Muscle layer of duodenum (tissue), 2 donors: ENCODE measurements around the gene PDCD11.
"Not testable (repeated sequence)": the region's sequence is repeated elsewhere in the genome, so short reads cannot be mapped to it uniquely, and the experiment has no call there.

Experiments
- H3K27ac ChIP-seq: one replicate; pipeline ENCODE4 v1.7.0; 2013; ENCODE audit warnings: mild to moderate bottlenecking, low read length
- H3K27me3 ChIP-seq: one replicate; pipeline ENCODE4 v1.7.0; 2013; ENCODE audit warnings: low read depth, mild to moderate bottlenecking, control low read depth, low read length
- H3K36me3 ChIP-seq, 2 donors: one replicate each; pipeline ENCODE4 v1.7.0; 2013; ENCODE audit warnings: low read length in 2 of 2, control low read depth in 1 of 2, mild to moderate bottlenecking in 1 of 2; ENCODE audit not compliant: insufficient read depth in 2 of 2, control insufficient read depth in 1 of 2
- H3K4me1 ChIP-seq, 2 donors: one replicate each; pipeline ENCODE4 v1.7.0; 2013; ENCODE audit warnings: low read length in 2 of 2, mild to moderate bottlenecking in 2 of 2, control low read depth in 1 of 2, moderate library complexity in 1 of 2; ENCODE audit not compliant: insufficient read depth in 2 of 2, control insufficient read depth in 1 of 2
- H3K4me3 ChIP-seq, 2 donors: one replicate each; pipeline ENCODE4 v1.7.0; 2013; ENCODE audit warnings: low read length in 2 of 2, low read depth in 1 of 2, mild to moderate bottlenecking in 1 of 2
- H3K9me3 ChIP-seq, 2 donors: one replicate each; pipeline ENCODE4 v1.7.0; 2013; ENCODE audit warnings: low read length in 2 of 2, control low read depth in 1 of 2, mild to moderate bottlenecking in 1 of 2; ENCODE audit not compliant: control insufficient read depth in 1 of 2
- donor health status: healthy.

The PDCD11 gene

GRCh38 chr10:103417148-103417469 is 20.7 kb downstream of the PDCD11 start:
- not testable (repeated sequence) for H3K27ac ChIP-seq, H3K4me1 ChIP-seq, H3K4me3 ChIP-seq, H3K9me3 ChIP-seq, H3K27me3 ChIP-seq
- H3K36me3 ChIP-seq, result peaks cover 80 to 90% of the 10 kb centered on the region in 2 donors

- Histone ChIP-seq H3K27ac (no peak overlapping the region), H3K36me3 (peaks cover 83 to 91% of the 10 kb centered on the region in 2 donors), H3K4me1 (no peaks in the 10 kb centered on the region), H3K27me3 (no peaks in the 10 kb centered on the region), H3K9me3 (no peaks in the 10 kb centered on the region), H3K4me3 (no peak overlapping the region)
Observed at GRCh38 chr10:103417601-103418000, 21.2 kb downstream of the PDCD11 start.

DNA sequence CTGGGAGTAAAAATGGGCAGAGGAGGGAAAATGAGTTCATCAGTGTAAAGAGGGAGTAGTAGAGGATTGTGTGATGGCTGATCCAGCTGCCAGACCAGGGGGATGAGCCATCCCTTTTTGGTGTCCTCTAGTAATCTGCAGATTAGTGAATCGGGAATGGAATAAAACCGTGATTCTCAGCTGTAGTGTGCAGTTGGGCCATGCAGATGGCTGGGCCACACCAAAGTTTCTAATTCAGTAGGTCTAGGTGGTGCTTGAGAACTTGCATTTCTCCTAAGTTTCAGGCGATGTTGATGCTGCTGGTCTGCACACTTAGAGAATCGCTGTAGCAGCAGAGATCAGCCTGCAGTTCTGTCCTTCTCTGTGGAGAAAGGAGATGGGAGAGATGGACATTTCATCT is 22.7 kb downstream of the PDCD11 start:
- Histone ChIP-seq H3K27me3 (no peaks in the 10 kb centered on the region), H3K36me3 (peaks cover 84 to 91% of the 10 kb centered on the region in 2 donors), H3K4me3 (no peak overlapping the region), H3K4me1 (no peaks in the 10 kb centered on the region), H3K9me3 (no peaks in the 10 kb centered on the region), H3K27ac (no peak overlapping the region)

DNA sequence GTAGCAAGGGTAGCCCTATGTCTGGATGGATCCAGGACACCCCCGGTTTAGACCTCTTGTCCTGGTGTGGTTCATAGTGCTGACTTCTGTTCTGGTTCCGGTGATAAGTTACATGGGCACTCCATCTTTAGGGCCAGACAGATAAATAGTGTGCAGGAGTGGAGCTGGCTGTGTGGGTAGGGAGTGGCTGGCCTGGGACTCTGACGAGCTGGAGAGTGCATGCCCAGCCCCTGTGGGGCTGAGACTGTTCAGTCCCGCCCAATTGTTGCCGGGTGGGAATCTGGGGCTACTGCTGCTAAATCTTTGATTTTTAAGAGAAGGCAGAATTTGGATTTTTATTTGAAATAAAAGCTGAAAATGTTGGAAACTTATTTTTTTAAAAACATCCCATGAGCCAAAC is 27.3 kb downstream of the PDCD11 start:
- H3K27ac ChIP-seq, result no peak overlapping the region
- H3K36me3 ChIP-seq, result peaks cover 58 to 73% of the 10 kb centered on the region in 2 donors
- H3K4me3 ChIP-seq, result no peak overlapping the region
- H3K4me1 ChIP-seq, result no peaks in the 10 kb centered on the region
- no peaks in the 10 kb centered on the region for H3K27me3 ChIP-seq
- no peaks in the 10 kb centered on the region for H3K9me3 ChIP-seq

GRCh38 chr10:103427866-103428265 is 31.4 kb downstream of the PDCD11 start:
- Histone ChIP-seq H3K27me3 (no peaks in the 10 kb centered on the region), H3K36me3 (peaks cover 42 to 51% of the 10 kb centered on the region in 2 donors), H3K4me1 (peaks cover 0 to 3% of the 10 kb centered on the region in 2 donors), H3K4me3 (no peak overlapping the region), H3K27ac (no peak overlapping the region), H3K9me3 (no peaks in the 10 kb centered on the region)

DNA sequence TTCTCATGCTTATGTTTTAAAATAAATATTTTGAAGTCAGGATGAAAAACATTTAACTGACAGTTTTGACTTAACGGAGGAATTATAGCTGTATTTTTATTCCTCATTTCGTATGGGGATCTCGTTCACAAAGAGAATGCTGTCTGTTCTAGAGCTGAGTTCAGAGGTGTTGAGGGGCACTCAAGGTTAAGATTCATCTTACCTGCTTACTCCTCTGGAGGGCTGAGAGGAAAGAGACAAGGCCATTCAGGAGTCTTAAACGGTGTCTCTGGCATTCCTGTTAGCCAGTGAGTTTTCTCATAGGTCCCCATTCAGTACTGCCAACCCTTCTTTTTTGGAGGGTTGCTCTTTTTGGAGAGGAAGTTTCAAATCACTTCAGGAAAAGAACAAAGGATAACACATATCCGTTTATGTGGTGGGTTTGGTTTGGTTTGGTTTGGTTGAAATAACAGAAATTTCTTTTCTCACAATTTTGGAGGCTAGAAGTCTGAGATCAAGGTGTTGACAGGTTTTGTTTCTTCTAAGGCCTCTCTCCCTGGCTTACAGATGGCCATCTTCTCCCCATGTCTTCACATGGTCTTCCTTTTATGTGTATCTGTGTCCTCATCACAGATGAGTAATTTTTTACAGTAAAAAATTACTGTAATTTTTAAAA is 32.7 kb downstream of the PDCD11 start:
- Histone ChIP-seq H3K9me3 (no peaks in the 10 kb centered on the region), H3K36me3 (peaks cover 37 to 47% of the 10 kb centered on the region in 2 donors), H3K27ac (no peak overlapping the region), H3K4me1 (peaks cover 0 to 3% of the 10 kb centered on the region in 2 donors), H3K27me3 (no peaks in the 10 kb centered on the region), H3K4me3 (no peak overlapping the region)

DNA sequence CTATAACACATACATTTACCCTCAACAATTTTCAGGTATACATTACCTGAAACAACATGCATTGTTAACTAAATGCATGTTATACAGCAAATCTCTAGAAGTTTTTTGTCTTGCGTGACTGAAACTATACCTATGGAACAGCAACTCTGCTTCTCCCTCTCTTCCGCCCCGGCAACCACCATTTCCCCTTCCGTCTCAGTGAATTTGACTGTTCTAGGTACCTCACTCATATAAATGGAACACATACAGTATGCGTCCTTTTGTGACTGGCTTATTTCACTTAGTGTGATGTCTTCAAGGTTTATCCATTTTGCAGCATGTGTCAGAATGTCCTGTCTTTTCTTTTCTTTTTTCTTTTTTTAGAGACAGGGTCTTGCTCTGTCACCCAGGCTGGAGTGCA is 33.2 kb downstream of the PDCD11 start:
- no peaks in the 10 kb centered on the region for H3K27me3 ChIP-seq
- H3K9me3 ChIP-seq, result no peaks in the 10 kb centered on the region
- peaks cover 0 to 3% of the 10 kb centered on the region in 2 donors for H3K4me1 ChIP-seq
- H3K4me3 ChIP-seq, result no peak overlapping the region
- no peak overlapping the region for H3K27ac ChIP-seq
- H3K36me3 ChIP-seq, result peaks cover 37 to 47% of the 10 kb centered on the region in 2 donors

DNA sequence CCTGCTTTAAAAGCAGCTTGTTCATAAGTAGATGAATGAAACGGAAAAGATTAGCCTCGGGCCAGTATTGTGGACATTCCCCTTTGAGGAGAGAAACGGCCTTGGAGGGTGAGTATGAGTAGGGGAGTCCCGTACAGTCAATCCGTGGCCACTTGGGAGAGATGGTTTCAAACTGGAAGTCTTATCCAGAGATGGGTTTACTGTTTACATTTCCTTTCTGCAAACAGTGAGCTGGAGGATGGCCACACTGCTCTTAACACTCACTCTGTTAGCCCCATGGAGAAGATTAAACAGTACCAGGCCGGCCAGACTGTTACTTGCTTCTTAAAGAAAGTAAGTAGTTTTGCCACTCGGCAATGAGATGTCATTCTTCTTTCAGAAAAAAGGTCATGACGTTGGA is 35.5 kb downstream of the PDCD11 start:
- Histone ChIP-seq H3K27ac (no peak overlapping the region), H3K4me1 (peaks cover 0 to 3% of the 10 kb centered on the region in 2 donors), H3K36me3 (peaks cover 37 to 47% of the 10 kb centered on the region in 2 donors)

GRCh38 chr10:103433858-103434257 is 37.4 kb downstream of the PDCD11 start:
- peaks cover 44 to 47% of the 10 kb centered on the region in 2 donors for H3K36me3 ChIP-seq

More for the DNA sequence above, 35.5 kb downstream of the PDCD11 start:
- no peaks in the 10 kb centered on the region for H3K27me3 ChIP-seq
- H3K9me3 ChIP-seq, result no peaks in the 10 kb centered on the region
- no peak overlapping the region for H3K4me3 ChIP-seq

DNA sequence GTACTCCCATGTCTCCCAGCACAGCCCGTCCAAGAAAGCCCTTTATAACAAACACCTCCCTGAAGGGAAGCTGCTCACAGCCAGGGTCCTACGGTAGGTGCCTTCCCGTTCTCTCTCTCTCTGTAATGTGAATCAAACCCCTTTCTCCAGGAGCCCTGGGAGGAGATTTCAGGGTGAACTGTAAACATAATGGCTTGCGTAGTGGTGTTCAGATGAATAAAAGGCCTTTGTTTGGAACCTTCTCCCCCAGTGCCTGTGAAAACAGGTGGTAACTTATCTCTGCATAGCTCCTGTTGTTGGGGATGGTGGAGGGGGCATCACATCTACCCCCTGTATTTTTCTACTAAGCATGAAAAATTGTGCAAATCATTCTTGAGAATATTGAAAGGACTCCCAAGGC is 43.4 kb downstream of the PDCD11 start:
- H3K4me3 ChIP-seq, result no peak overlapping the region
- no peaks in the 10 kb centered on the region for H3K27me3 ChIP-seq
- H3K9me3 ChIP-seq, result no peaks in the 10 kb centered on the region
- H3K36me3 ChIP-seq, result peaks cover 47 to 73% of the 10 kb centered on the region in 2 donors
- no peaks in the 10 kb centered on the region for H3K4me1 ChIP-seq
- H3K27ac ChIP-seq, result no peak overlapping the region

More at GRCh38 chr10:103433858-103434257, 37.4 kb downstream of the PDCD11 start:
- Histone ChIP-seq H3K9me3 (no peaks in the 10 kb centered on the region), H3K4me3 (no peak overlapping the region), H3K4me1 (peaks cover 0 to 3% of the 10 kb centered on the region in 2 donors), H3K27me3 (no peaks in the 10 kb centered on the region), H3K27ac (no peak overlapping the region)

DNA sequence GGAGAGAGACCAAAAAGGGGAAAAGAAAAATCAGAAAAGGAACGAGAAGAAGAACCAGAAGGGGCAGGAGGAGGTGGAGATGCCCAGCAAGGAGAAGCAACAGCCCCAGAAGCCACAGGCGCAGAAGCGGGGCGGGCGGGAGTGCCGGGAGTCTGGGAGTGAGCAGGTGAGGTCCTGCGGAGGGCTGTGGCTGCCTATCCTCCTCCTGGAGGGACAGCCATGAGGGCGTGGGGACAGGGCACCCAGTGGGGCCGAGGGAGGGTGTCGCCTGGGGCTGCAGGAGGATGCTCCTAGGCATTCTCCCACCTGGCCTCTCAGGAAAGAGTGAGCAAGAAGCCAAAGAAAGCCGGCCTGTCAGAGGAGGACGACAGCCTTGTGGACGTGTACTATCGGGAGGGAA is 44.0 kb downstream of the PDCD11 start:
- no peaks in the 10 kb centered on the region for H3K27me3 ChIP-seq
- no peak overlapping the region for H3K27ac ChIP-seq
- peaks cover 0 to 3% of the 10 kb centered on the region in 2 donors for H3K4me1 ChIP-seq
- H3K9me3 ChIP-seq, result no peaks in the 10 kb centered on the region
- H3K36me3 ChIP-seq, result peaks cover 53 to 77% of the 10 kb centered on the region in 2 donors
- no peak overlapping the region for H3K4me3 ChIP-seq

DNA sequence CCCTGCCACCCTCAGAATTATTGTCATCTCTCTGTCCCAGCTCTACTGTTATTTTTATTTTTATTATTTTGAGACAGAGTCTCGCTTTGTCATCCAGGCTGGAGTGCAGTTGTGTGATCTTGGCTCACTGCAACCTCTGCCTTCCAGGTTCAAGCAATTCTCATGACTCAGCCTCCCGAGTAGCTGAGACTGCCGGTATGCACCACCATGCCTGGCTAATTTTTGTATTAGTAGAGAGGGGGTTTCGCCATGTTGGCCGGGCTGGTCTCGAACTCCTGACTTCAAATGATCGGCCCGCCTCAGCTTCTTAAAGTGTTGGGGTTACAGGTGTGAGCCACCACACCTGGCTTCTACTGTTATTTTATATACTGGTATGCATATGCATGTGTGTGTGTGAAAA is 44.8 kb downstream of the PDCD11 start:
- Histone ChIP-seq H3K4me3 (no peak overlapping the region), H3K4me1 (peaks cover 0 to 8% of the 10 kb centered on the region in 2 donors), H3K36me3 (peaks cover 57 to 80% of the 10 kb centered on the region in 2 donors), H3K27me3 (no peaks in the 10 kb centered on the region), H3K9me3 (no peaks in the 10 kb centered on the region), H3K27ac (no peak overlapping the region)
